ENCODE measurements around the gene PRKCH. TPM values are rescaled to one million over a fixed set of nuclear protein-coding genes. Genes with fewer than 3 reads are reported as not detected.
A peak's percentile ranks its signal among the peaks of the same experiment; 100 is the strongest.

Gene PRKCH
- total RNA-seq, 2 experiments from 2014 or later, result 0.85 to 2.3 TPM

DNA sequence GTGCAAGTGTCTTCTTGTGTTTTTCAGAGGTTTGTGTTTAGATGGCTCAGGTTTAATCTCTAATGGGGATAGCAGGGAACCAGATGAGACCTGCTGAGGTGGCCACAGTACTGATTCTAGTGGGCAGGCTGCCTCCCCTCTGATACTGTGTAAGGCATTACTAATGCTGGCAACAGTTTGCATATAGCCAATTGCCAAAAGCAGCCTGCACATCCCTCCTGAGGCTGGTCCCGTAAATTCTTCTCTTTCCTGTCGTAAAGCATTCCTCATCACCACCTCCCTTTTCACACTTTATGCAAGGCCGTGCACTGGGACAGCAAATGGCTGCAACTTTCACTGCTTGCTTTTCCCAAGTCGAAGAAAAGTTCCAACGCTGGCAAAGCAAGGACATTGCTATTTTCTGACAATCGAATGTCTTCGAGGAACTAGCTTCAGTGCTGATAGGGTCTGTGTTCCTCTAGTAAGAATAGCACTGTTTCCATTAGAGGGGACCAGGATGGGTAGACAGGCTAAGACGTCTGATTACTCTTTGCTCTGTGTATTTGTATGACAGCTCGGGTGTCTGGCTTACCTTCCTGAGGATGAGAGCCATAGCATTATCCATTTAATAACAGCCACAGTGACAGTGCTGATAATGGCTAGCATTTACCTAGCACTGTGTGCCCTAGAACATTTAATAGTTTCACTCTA is 195.7 kb downstream of the PRKCH start:
- H2AFZ ChIP-seq (ENCODE audit: low read length), result no peak overlapping the region
- BruUV-seq (replicated peaks), result no TSS peak
- H4K20me1 ChIP-seq (ENCODE audit: insufficient read depth, low read length), result no peaks in the 10 kb centered on the region
- no peaks in the 10 kb centered on the region for H3K9me3 ChIP-seq (ENCODE audit: low read length)
- no peak overlapping the region for H3K27ac ChIP-seq (ENCODE audit: low read depth, low read length, poor library complexity, severe bottlenecking)
- intact Hi-C loops (cut with micrococcal nuclease; ENCODE audit: unreplicated experiment), result no loop called here
- POLR2A ChIA-PET, result interaction anchor here (1.0 kb wide), 1 partner anchor 35 kb away, joined by 3 read pairs; no protein-coding TSS in a partner anchor
- H3K4me2 ChIP-seq (ENCODE audit: low read length), result no peak overlapping the region
- no peak overlapping the region for H3K4me3 ChIP-seq (ENCODE audit: low read depth, low read length, poor library complexity, severe bottlenecking)
- H3K9me2 ChIP-seq (ENCODE audit: insufficient read depth, low read length), result no peaks in the 10 kb centered on the region
- TF ChIP-seq EZH2phosphoT487 (IDR thresholded peaks at IDR 0.05; ENCODE audit: borderline replicate concordance, low read depth, low read length), result no peak
- TF ChIP-seq, protein P1, sequence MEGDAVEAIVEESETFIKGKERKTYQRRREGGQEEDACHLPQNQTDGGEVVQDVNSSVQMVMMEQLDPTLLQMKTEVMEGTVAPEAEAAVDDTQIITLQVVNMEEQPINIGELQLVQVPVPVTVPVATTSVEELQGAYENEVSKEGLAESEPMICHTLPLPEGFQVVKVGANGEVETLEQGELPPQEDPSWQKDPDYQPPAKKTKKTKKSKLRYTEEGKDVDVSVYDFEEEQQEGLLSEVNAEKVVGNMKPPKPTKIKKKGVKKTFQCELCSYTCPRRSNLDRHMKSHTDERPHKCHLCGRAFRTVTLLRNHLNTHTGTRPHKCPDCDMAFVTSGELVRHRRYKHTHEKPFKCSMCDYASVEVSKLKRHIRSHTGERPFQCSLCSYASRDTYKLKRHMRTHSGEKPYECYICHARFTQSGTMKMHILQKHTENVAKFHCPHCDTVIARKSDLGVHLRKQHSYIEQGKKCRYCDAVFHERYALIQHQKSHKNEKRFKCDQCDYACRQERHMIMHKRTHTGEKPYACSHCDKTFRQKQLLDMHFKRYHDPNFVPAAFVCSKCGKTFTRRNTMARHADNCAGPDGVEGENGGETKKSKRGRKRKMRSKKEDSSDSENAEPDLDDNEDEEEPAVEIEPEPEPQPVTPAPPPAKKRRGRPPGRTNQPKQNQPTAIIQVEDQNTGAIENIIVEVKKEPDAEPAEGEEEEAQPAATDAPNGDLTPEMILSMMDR (conservative IDR thresholded peaks at IDR 0.05; ENCODE audit: low read length), result no peak
- no peaks in the 10 kb centered on the region for H3K79me2 ChIP-seq (ENCODE audit: insufficient read depth, low read depth, low read length)
- peaks cover 8% of the 10 kb centered on the region for H3K4me1 ChIP-seq (ENCODE audit: insufficient read depth, low read length, poor library complexity, severe bottlenecking)
- no peaks in the 10 kb centered on the region for H3K36me3 ChIP-seq (ENCODE audit: insufficient read depth, low read length)
- CTCF ChIA-PET (ENCODE audit: unreplicated experiment), result no interaction called here
- no peak for DNase-seq (ENCODE audit: low spot score)

DNA sequence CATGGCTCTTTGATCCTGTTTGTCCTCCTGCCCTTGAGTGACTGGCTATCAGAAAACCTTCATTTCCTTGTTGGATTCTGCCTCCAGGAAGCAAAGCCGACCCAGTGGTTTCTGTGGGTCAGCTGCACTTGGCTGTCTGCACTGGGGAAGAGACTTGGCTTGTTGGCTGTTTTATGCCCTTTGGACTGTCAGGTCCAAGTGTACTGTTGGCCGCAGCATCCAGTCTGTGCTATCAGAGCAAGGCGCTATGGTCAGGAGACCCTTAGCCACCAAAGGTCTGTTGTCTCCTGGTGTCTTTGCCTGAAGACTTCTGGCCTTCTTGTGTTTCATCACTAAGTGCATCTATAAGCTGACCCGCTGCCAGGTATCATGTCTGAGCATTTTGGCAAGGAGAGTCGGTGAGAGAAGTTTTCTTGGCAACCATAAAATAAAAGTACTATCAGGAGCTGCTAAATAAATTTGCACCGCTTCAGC is 196.6 kb downstream of the PRKCH start:
- Histone ChIP-seq H3K9me3 (ENCODE audit: low read length) (no peaks in the 10 kb centered on the region), H3K27ac (ENCODE audit: low read depth, low read length, poor library complexity, severe bottlenecking) (no peak overlapping the region), H3K4me1 (ENCODE audit: insufficient read depth, low read length, poor library complexity, severe bottlenecking) (peaks cover 3% of the 10 kb centered on the region), H2AFZ (ENCODE audit: low read length) (no peak overlapping the region), H3K4me2 (ENCODE audit: low read length) (no peak overlapping the region), H3K36me3 (ENCODE audit: insufficient read depth, low read length) (no peaks in the 10 kb centered on the region), H3K9me2 (ENCODE audit: insufficient read depth, low read length) (no peaks in the 10 kb centered on the region), H3K4me3 (ENCODE audit: low read depth, low read length, poor library complexity, severe bottlenecking) (no peak overlapping the region), H4K20me1 (ENCODE audit: insufficient read depth, low read length) (no peaks in the 10 kb centered on the region), H3K79me2 (ENCODE audit: insufficient read depth, low read depth, low read length) (no peaks in the 10 kb centered on the region)
- BruUV-seq (replicated peaks), result no TSS peak
- intact Hi-C loops (cut with micrococcal nuclease; ENCODE audit: unreplicated experiment), result no loop called here
- DNase-seq (ENCODE audit: low spot score), result no peak
- ChIA-PET POLR2A (interaction anchor here (0.7 to 1.0 kb wide), 2 partner anchors 15 to 34 kb away, joined by 3 read pairs; no protein-coding TSS in a partner anchor), CTCF (ENCODE audit: unreplicated experiment) (interaction anchor here (0.6 kb wide), 1 partner anchor 41 kb away, joined by 3 read pairs; no protein-coding TSS in a partner anchor)
- TF ChIP-seq, protein P1 (conservative IDR thresholded peaks at IDR 0.05; ENCODE audit: low read length), result no peak
- TF ChIP-seq EZH2phosphoT487 (IDR thresholded peaks at IDR 0.05; ENCODE audit: borderline replicate concordance, low read depth, low read length), result no peak

DNA sequence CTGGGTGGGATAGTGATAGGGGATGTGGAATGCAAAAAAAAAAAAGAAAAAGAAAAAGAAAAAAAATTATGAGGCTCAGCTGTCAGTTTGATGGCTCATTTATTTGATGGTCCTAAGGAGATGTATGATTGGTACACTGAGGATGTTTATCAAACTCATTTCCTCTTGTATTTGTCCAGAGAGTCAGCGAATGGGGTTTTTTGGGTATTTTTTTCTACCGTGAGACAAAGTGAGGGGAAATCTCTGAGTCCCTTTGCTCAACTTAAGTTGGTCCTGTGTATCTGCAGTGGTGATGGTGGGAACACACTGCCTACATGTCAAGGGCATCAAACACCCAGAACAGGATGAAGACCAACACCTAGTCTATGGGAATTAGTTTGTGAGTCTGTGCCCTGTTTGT is 197.0 kb downstream of the PRKCH start:
- Histone ChIP-seq H3K4me2 (ENCODE audit: low read length) (no peak overlapping the region), H4K20me1 (ENCODE audit: insufficient read depth, low read length) (no peaks in the 10 kb centered on the region), H3K9me2 (ENCODE audit: insufficient read depth, low read length) (no peaks in the 10 kb centered on the region), H3K4me3 (ENCODE audit: low read depth, low read length, poor library complexity, severe bottlenecking) (no peak overlapping the region), H3K36me3 (ENCODE audit: insufficient read depth, low read length) (no peaks in the 10 kb centered on the region), H3K79me2 (ENCODE audit: insufficient read depth, low read depth, low read length) (no peaks in the 10 kb centered on the region), H3K9me3 (ENCODE audit: low read length) (no peaks in the 10 kb centered on the region), H3K27ac (ENCODE audit: low read depth, low read length, poor library complexity, severe bottlenecking) (no peak overlapping the region), H3K4me1 (ENCODE audit: insufficient read depth, low read length, poor library complexity, severe bottlenecking) (peaks cover 3% of the 10 kb centered on the region), H2AFZ (ENCODE audit: low read length) (peak overlapping the region; percentile 18; the same call in 1 of the 2 replicates)
- ChIA-PET CTCF (ENCODE audit: unreplicated experiment) (interaction anchor here (0.6 kb wide), 1 partner anchor 40 kb away, joined by 3 read pairs; no protein-coding TSS in a partner anchor), POLR2A (interaction anchor here (0.7 kb wide), 1 partner anchor 16 kb away, joined by 3 read pairs; no protein-coding TSS in a partner anchor)
- TF ChIP-seq EZH2phosphoT487 (IDR thresholded peaks at IDR 0.05; ENCODE audit: borderline replicate concordance, low read depth, low read length), result no peak
- TF ChIP-seq, protein P1 (conservative IDR thresholded peaks at IDR 0.05; ENCODE audit: low read length), result no peak
- no peak for DNase-seq (ENCODE audit: low spot score)
- BruUV-seq (replicated peaks), result no TSS peak
- intact Hi-C loops (cut with micrococcal nuclease; ENCODE audit: unreplicated experiment), result no loop called here
